ENCODE data around the gene ALG10. TPM values are rescaled to one million over a fixed set of nuclear protein-coding genes. Genes with fewer than 3 reads are reported as not detected.

Gene ALG10
- total RNA-seq, 1 experiment from 2014 or later = 13.0 TPM

- Histone ChIP-seq H2BK20ac (ENCODE audit: low read depth, low read length, poor library complexity, severe bottlenecking) (no peak overlapping the region), H4K8ac (replicated peaks; ENCODE audit: insufficient read length, low read depth, low read length) (no peak overlapping the region), H2AFZ (ENCODE audit: low read length) (no peak overlapping the region), H2BK15ac (ENCODE audit: low read depth, low read length) (no peak overlapping the region), H3K4me2 (ENCODE audit: insufficient read depth, insufficient read length, low read length) (no peak overlapping the region), H4K5ac (ENCODE audit: insufficient read length, low read depth, low read length) (no peak overlapping the region), H4K91ac (ENCODE audit: insufficient read length, low read depth, low read length) (no peak overlapping the region), H3K14ac (ENCODE audit: insufficient read depth, low read length) (no peak overlapping the region), H3K79me2 (ENCODE audit: insufficient read depth, low read length) (no peaks in the 10 kb centered on the region), H3K23me2 (ENCODE audit: insufficient read length, low read depth, low read length, poor library complexity, severe bottlenecking) (no peaks in the 10 kb centered on the region), H3K18ac (ENCODE audit: insufficient read length, low read depth, low read length) (no peak overlapping the region), H3K4ac (ENCODE audit: low read depth, low read length) (no peak overlapping the region), H3K9ac (ENCODE audit: extremely low read depth, insufficient read length, low read length) (no peak overlapping the region), H3K27me3 (ENCODE audit: insufficient read depth, low read length) (no peaks in the 10 kb centered on the region), H3K27ac (ENCODE audit: insufficient read length, low read depth, low read length) (no peak overlapping the region), H3T11ph (ENCODE audit: low read length) (no peak overlapping the region), H3K4me1 (ENCODE audit: insufficient read depth, low read length) (no peaks in the 10 kb centered on the region), H2BK5ac (ENCODE audit: insufficient read length, low read length) (no peak overlapping the region), H3K9me3 (ENCODE audit: control insufficient read depth, low read depth, low read length) (no peaks in the 10 kb centered on the region), H3K56ac (ENCODE audit: insufficient read length, low read depth, low read length) (no peak overlapping the region), H2BK120ac (ENCODE audit: low read depth, low read length, poor library complexity, severe bottlenecking) (no peak overlapping the region), H2AK5ac (ENCODE audit: insufficient read length, low read length) (no peak overlapping the region), H4K20me1 (ENCODE audit: control insufficient read depth, insufficient read depth, insufficient read length) (no peaks in the 10 kb centered on the region), H3K79me1 (ENCODE audit: insufficient read depth, low read depth, low read length, poor library complexity, severe bottlenecking) (no peaks in the 10 kb centered on the region), H2BK12ac (ENCODE audit: insufficient read length, low read depth, low read length) (no peak overlapping the region), H3K23ac (ENCODE audit: insufficient read length, low read depth, low read length) (no peak overlapping the region)
- Mint-ChIP-seq H3K36me3 (ENCODE audit: insufficient read depth in 1 of 3, low read depth in 3 of 3) (peaks cover 0 to 6% (median 0%) of the 10 kb centered on the region in 3 experiments; a peak in 1 of 7 replicates), H3K4me1 (no peaks in the 10 kb centered on the region), H3K27me3 (ENCODE audit: low read depth) (no peaks in the 10 kb centered on the region), H3K27ac (no peak overlapping the region), H3K9me3 (peaks cover 0 to under 1% of the 10 kb centered on the region in 2 experiments; a peak in 1 of 5 replicates), H3K4me3 (no peak overlapping the region)
- TF ChIP-seq CTCF (conservative IDR thresholded peaks at IDR 0.05) = no peak
- no peak for DNase-seq
- WGBS (ENCODE audit: extremely low coverage, insufficient read length, low lambda C conversion rate) = no CpG with 5 or more reads among the region's 4 CpGs
Measured at GRCh38 chr12:34030591-34030990, 8.3 kb downstream of the ALG10 start.

All from H9 (cell line).